ENCODE results near the gene RUVBL2. TPM values are rescaled to one million over a fixed set of nuclear protein-coding genes. Genes with fewer than 3 reads are reported as not detected.
A peak's percentile ranks its signal among the peaks of the same experiment; 100 is the strongest.

The RUVBL2 gene
- total RNA-seq, 2 donors from 2014 or later: 54.1 to 151 TPM

GRCh38 chr19:48965040-48965805, 28.5 kb upstream of the RUVBL2 start, which contains the start of gene FTL:
Gene FTL, plus strand, starts transcription at chr19:48965309. Its CDS starts 199 bp downstream, at chr19:48965508.
- H3K9ac ChIP-seq (ENCODE audit: low read depth in 2 of 2, low read length in 2 of 2): peak within 1 kb of the TSS; percentile 64 to 93
- peak within 1 kb of the TSS; percentile 89 for H3K4me3 ChIP-seq
- no peaks in the 10 kb centered on the region for H3K36me3 ChIP-seq
- no peaks in the 10 kb centered on the region for H3K9me3 ChIP-seq
- TF ChIP-seq CTCF (IDR thresholded peaks at IDR 0.05): no peak
- DNase-seq: peak; percentile 98
- peak within 1 kb of the TSS; percentile 76 for H3K27ac ChIP-seq
- no peaks in the 10 kb centered on the region for H3K4me1 ChIP-seq
- intact Hi-C loops (cut with DNase I): loop anchor here (5.0 to 10.0 kb wide), 2 partner anchors 90 to 168 kb away; partner anchors contain the start of gene PPP1R15A
- H3K27me3 ChIP-seq: no peaks in the 10 kb centered on the region

- intact Hi-C loops (cut with DNase I): loop anchor here (5.0 to 10.0 kb wide), 2 partner anchors 91 to 169 kb away; partner anchors contain the start of gene PPP1R15A
- peak overlapping the region; percentile 89 for H3K4me3 ChIP-seq
- H3K27ac ChIP-seq: peak overlapping the region; percentile 76
- DNase-seq: peak; percentile 91
- no peaks in the 10 kb centered on the region for H3K9me3 ChIP-seq
- no peak for TF ChIP-seq CTCF (IDR thresholded peaks at IDR 0.05)
- no peaks in the 10 kb centered on the region for H3K27me3 ChIP-seq
- H3K36me3 ChIP-seq: no peaks in the 10 kb centered on the region
- H3K9ac ChIP-seq (ENCODE audit: low read depth in 2 of 2, low read length in 2 of 2): peak overlapping the region; percentile 64 to 78
- no peaks in the 10 kb centered on the region for H3K4me1 ChIP-seq
These were observed 27.7 kb upstream of the RUVBL2 start for GRCh38 chr19:48965806-48966540.

GRCh38 chr19:48966541-48967345, 26.9 kb upstream of the RUVBL2 start:
- H3K9me3 ChIP-seq: no peaks in the 10 kb centered on the region
- no peak for DNase-seq
- H3K4me3 ChIP-seq: peak overlapping the region; percentile 89
- H3K4me1 ChIP-seq: no peaks in the 10 kb centered on the region
- intact Hi-C loops (cut with DNase I): loop anchor here (5.0 to 10.0 kb wide), 2 partner anchors 92 to 169 kb away; partner anchors contain the start of gene PPP1R15A
- H3K9ac ChIP-seq (ENCODE audit: low read depth in 2 of 2, low read length in 2 of 2): peak overlapping the region; percentile 64 to 78
- H3K27ac ChIP-seq: peak overlapping the region; percentile 76
- no peak for TF ChIP-seq CTCF (IDR thresholded peaks at IDR 0.05)
- no peaks in the 10 kb centered on the region for H3K27me3 ChIP-seq
- no peaks in the 10 kb centered on the region for H3K36me3 ChIP-seq

GRCh38 chr19:48967346-48968178, 26.1 kb upstream of the RUVBL2 start:
- TF ChIP-seq CTCF (IDR thresholded peaks at IDR 0.05): no peak
- Histone ChIP-seq H3K9me3 (no peaks in the 10 kb centered on the region), H3K9ac (ENCODE audit: low read depth in 2 of 2, low read length in 2 of 2) (no peak overlapping the region), H3K36me3 (no peaks in the 10 kb centered on the region), H3K27ac (peak overlapping the region; percentile 76), H3K4me3 (peak overlapping the region; percentile 89), H3K27me3 (no peaks in the 10 kb centered on the region), H3K4me1 (no peaks in the 10 kb centered on the region)
- DNase-seq: no peak
- intact Hi-C loops (cut with DNase I): loop anchor here (5.0 to 10.0 kb wide), 2 partner anchors 93 to 170 kb away; partner anchors contain the start of gene PPP1R15A

Data from colonic mucosa (tissue), 4 donors.